Measurements from ENCODE around the gene SELENOI.

The SELENOI gene

GRCh38 chr2:26423750-26424149, 77.8 kb downstream of the SELENOI start:
- H3K9me3 ChIP-seq (ENCODE audit: control insufficient read depth, low read length): no peaks in the 10 kb centered on the region
- H3K4me3 ChIP-seq (ENCODE audit: insufficient read depth, low read depth, low read length): no peak overlapping the region
- no peak overlapping the region for H3K27ac ChIP-seq (ENCODE audit: insufficient read depth, low read depth, low read length, poor library complexity, severe bottlenecking)
- no peaks in the 10 kb centered on the region for H3K4me1 ChIP-seq (ENCODE audit: control insufficient read depth, insufficient read depth, low read length)
- no peaks in the 10 kb centered on the region for H3K27me3 ChIP-seq (ENCODE audit: control insufficient read depth, insufficient read depth, low read length, poor library complexity, severe bottlenecking)
- WGBS, 2 experiments: 84 to 86% methylated on average over 9 of the region's 9 CpGs
- no peaks in the 10 kb centered on the region for H3K36me3 ChIP-seq (ENCODE audit: control insufficient read depth, insufficient read depth, low read length)

- WGBS, 2 experiments: 94 to 97% methylated on average over 3 of the region's 3 CpGs
Measured at GRCh38 chr2:26424221-26424620, 78.3 kb downstream of the SELENOI start.

GRCh38 chr2:26428846-26429245, 82.9 kb downstream of the SELENOI start:
- H3K27me3 ChIP-seq (ENCODE audit: control insufficient read depth, insufficient read depth, low read length, poor library complexity, severe bottlenecking): no peaks in the 10 kb centered on the region
- H3K27ac ChIP-seq (ENCODE audit: insufficient read depth, low read depth, low read length, poor library complexity, severe bottlenecking): no peak overlapping the region
- 91 to 93% methylated on average over 2 of the region's 2 CpGs for WGBS, 2 experiments
- H3K9me3 ChIP-seq (ENCODE audit: control insufficient read depth, low read length): no peaks in the 10 kb centered on the region
- H3K4me1 ChIP-seq (ENCODE audit: control insufficient read depth, insufficient read depth, low read length): no peaks in the 10 kb centered on the region
- no peaks in the 10 kb centered on the region for H3K36me3 ChIP-seq (ENCODE audit: control insufficient read depth, insufficient read depth, low read length)
- no peak overlapping the region for H3K4me3 ChIP-seq (ENCODE audit: insufficient read depth, low read depth, low read length)

More at GRCh38 chr2:26424221-26424620, 78.3 kb downstream of the SELENOI start:
- Histone ChIP-seq H3K9me3 (ENCODE audit: control insufficient read depth, low read length) (no peaks in the 10 kb centered on the region), H3K4me1 (ENCODE audit: control insufficient read depth, insufficient read depth, low read length) (no peaks in the 10 kb centered on the region), H3K36me3 (ENCODE audit: control insufficient read depth, insufficient read depth, low read length) (no peaks in the 10 kb centered on the region), H3K27me3 (ENCODE audit: control insufficient read depth, insufficient read depth, low read length, poor library complexity, severe bottlenecking) (no peaks in the 10 kb centered on the region), H3K4me3 (ENCODE audit: insufficient read depth, low read depth, low read length) (no peak overlapping the region), H3K27ac (ENCODE audit: insufficient read depth, low read depth, low read length, poor library complexity, severe bottlenecking) (no peak overlapping the region)

- Histone ChIP-seq H3K4me1 (ENCODE audit: control insufficient read depth, insufficient read depth, low read length) (no peaks in the 10 kb centered on the region), H3K36me3 (ENCODE audit: control insufficient read depth, insufficient read depth, low read length) (no peaks in the 10 kb centered on the region), H3K9me3 (ENCODE audit: control insufficient read depth, low read length) (no peaks in the 10 kb centered on the region), H3K4me3 (ENCODE audit: insufficient read depth, low read depth, low read length) (no peak overlapping the region), H3K27me3 (ENCODE audit: control insufficient read depth, insufficient read depth, low read length, poor library complexity, severe bottlenecking) (no peaks in the 10 kb centered on the region), H3K27ac (ENCODE audit: insufficient read depth, low read depth, low read length, poor library complexity, severe bottlenecking) (no peak overlapping the region)
- 90 to 92% methylated on average over 8 of the region's 8 CpGs for WGBS, 2 experiments
Measured at GRCh38 chr2:26429779-26430578, 84.0 kb downstream of the SELENOI start.

- no peak overlapping the region for H3K4me3 ChIP-seq (ENCODE audit: insufficient read depth, low read depth, low read length)
- H3K36me3 ChIP-seq (ENCODE audit: control insufficient read depth, insufficient read depth, low read length): no peaks in the 10 kb centered on the region
- H3K27me3 ChIP-seq (ENCODE audit: control insufficient read depth, insufficient read depth, low read length, poor library complexity, severe bottlenecking): no peaks in the 10 kb centered on the region
- no peaks in the 10 kb centered on the region for H3K9me3 ChIP-seq (ENCODE audit: control insufficient read depth, low read length)
- H3K27ac ChIP-seq (ENCODE audit: insufficient read depth, low read depth, low read length, poor library complexity, severe bottlenecking): no peak overlapping the region
- 92 to 94% methylated on average over 7 of the region's 7 CpGs for WGBS, 2 experiments
- no peaks in the 10 kb centered on the region for H3K4me1 ChIP-seq (ENCODE audit: control insufficient read depth, insufficient read depth, low read length)
Measured at GRCh38 chr2:26430826-26431225, 84.9 kb downstream of the SELENOI start.

- Histone ChIP-seq H3K36me3 (ENCODE audit: control insufficient read depth, insufficient read depth, low read length) (no peaks in the 10 kb centered on the region), H3K4me3 (ENCODE audit: insufficient read depth, low read depth, low read length) (no peak overlapping the region), H3K27ac (ENCODE audit: insufficient read depth, low read depth, low read length, poor library complexity, severe bottlenecking) (no peak overlapping the region), H3K4me1 (ENCODE audit: control insufficient read depth, insufficient read depth, low read length) (no peaks in the 10 kb centered on the region), H3K27me3 (ENCODE audit: control insufficient read depth, insufficient read depth, low read length, poor library complexity, severe bottlenecking) (no peaks in the 10 kb centered on the region), H3K9me3 (ENCODE audit: control insufficient read depth, low read length) (no peaks in the 10 kb centered on the region)
Measured at GRCh38 chr2:26432363-26432762, 86.4 kb downstream of the SELENOI start.

GRCh38 chr2:26432859-26433258, 86.9 kb downstream of the SELENOI start:
- no peak overlapping the region for H3K4me3 ChIP-seq (ENCODE audit: insufficient read depth, low read depth, low read length)
- 50 to 53% methylated on average over 2 of the region's 2 CpGs for WGBS, 2 experiments
- H3K4me1 ChIP-seq (ENCODE audit: control insufficient read depth, insufficient read depth, low read length): no peaks in the 10 kb centered on the region
- H3K36me3 ChIP-seq (ENCODE audit: control insufficient read depth, insufficient read depth, low read length): no peaks in the 10 kb centered on the region
- no peaks in the 10 kb centered on the region for H3K27me3 ChIP-seq (ENCODE audit: control insufficient read depth, insufficient read depth, low read length, poor library complexity, severe bottlenecking)
- no peak overlapping the region for H3K27ac ChIP-seq (ENCODE audit: insufficient read depth, low read depth, low read length, poor library complexity, severe bottlenecking)
- H3K9me3 ChIP-seq (ENCODE audit: control insufficient read depth, low read length): no peaks in the 10 kb centered on the region

- Histone ChIP-seq H3K27ac (ENCODE audit: insufficient read depth, low read depth, low read length, poor library complexity, severe bottlenecking) (no peak overlapping the region), H3K4me1 (ENCODE audit: control insufficient read depth, insufficient read depth, low read length) (no peaks in the 10 kb centered on the region), H3K4me3 (ENCODE audit: insufficient read depth, low read depth, low read length) (no peak overlapping the region), H3K9me3 (ENCODE audit: control insufficient read depth, low read length) (no peaks in the 10 kb centered on the region), H3K36me3 (ENCODE audit: control insufficient read depth, insufficient read depth, low read length) (no peaks in the 10 kb centered on the region), H3K27me3 (ENCODE audit: control insufficient read depth, insufficient read depth, low read length, poor library complexity, severe bottlenecking) (no peaks in the 10 kb centered on the region)
- 94 to 100% methylated on average over 2 of the region's 2 CpGs for WGBS, 2 experiments
Measured at GRCh38 chr2:26435106-26435505, 89.2 kb downstream of the SELENOI start.

- Histone ChIP-seq H3K27me3 (ENCODE audit: control insufficient read depth, insufficient read depth, low read length, poor library complexity, severe bottlenecking) (no peaks in the 10 kb centered on the region), H3K27ac (ENCODE audit: insufficient read depth, low read depth, low read length, poor library complexity, severe bottlenecking) (no peak overlapping the region), H3K4me3 (ENCODE audit: insufficient read depth, low read depth, low read length) (no peak overlapping the region), H3K4me1 (ENCODE audit: control insufficient read depth, insufficient read depth, low read length) (no peaks in the 10 kb centered on the region), H3K9me3 (ENCODE audit: control insufficient read depth, low read length) (no peaks in the 10 kb centered on the region), H3K36me3 (ENCODE audit: control insufficient read depth, insufficient read depth, low read length) (no peaks in the 10 kb centered on the region)
- WGBS, 2 experiments: 81 to 86% methylated on average over 8 of the region's 8 CpGs
Measured at GRCh38 chr2:26438526-26438925, 92.6 kb downstream of the SELENOI start.

GRCh38 chr2:26438926-26439325, 93.0 kb downstream of the SELENOI start:
- no peaks in the 10 kb centered on the region for H3K27me3 ChIP-seq (ENCODE audit: control insufficient read depth, insufficient read depth, low read length, poor library complexity, severe bottlenecking)
- no peak overlapping the region for H3K4me3 ChIP-seq (ENCODE audit: insufficient read depth, low read depth, low read length)
- H3K9me3 ChIP-seq (ENCODE audit: control insufficient read depth, low read length): no peaks in the 10 kb centered on the region
- no peak overlapping the region for H3K27ac ChIP-seq (ENCODE audit: insufficient read depth, low read depth, low read length, poor library complexity, severe bottlenecking)
- no peaks in the 10 kb centered on the region for H3K36me3 ChIP-seq (ENCODE audit: control insufficient read depth, insufficient read depth, low read length)
- 88 to 90% methylated on average over 5 of the region's 5 CpGs for WGBS, 2 experiments
- H3K4me1 ChIP-seq (ENCODE audit: control insufficient read depth, insufficient read depth, low read length): no peaks in the 10 kb centered on the region

Data from ectodermal cell (in vitro differentiated cells).